NT2/D1 (cell line): Measurements from ENCODE around the gene ROBO3.

Experiments used
- SUZ12 ChIP-seq: IDR thresholded peaks from 2 replicates; pipeline ENCODE4 v1.6.1; 2011; ENCODE audit not compliant: insufficient read length, insufficient read depth; ENCODE audit errors: extremely low read depth
- YY1 ChIP-seq: IDR thresholded peaks from 2 replicates; pipeline ENCODE4 v1.6.1; 2011; ENCODE audit not compliant: insufficient read length, insufficient read depth
- ZNF274 ChIP-seq: IDR thresholded peaks from 2 replicates; pipeline ENCODE4 v1.6.1; 2011; ENCODE audit warnings: mild to moderate bottlenecking, low read depth, low read length

- TF ChIP-seq YY1 (no peak), ZNF274 (no peak), SUZ12 (no peak)
Observed at GRCh38 chr11:124897674-124898262, 32.5 kb downstream of the ROBO3 start, which contains the start of gene ROBO4.
